Stimulated activated naive CD8-positive, alpha-beta T cell treated with anti-CD3 and anti-CD28 coated beads, Interleukin-15, amount 100 ng/mL, for 72 hours (primary cell): ENCODE measurements around the gene ADD2.
"Not testable (repeated sequence)": the region's sequence is repeated elsewhere in the genome, so short reads cannot be mapped to it uniquely, and the experiment has no call there.

ENCODE experiments used
- ATAC-seq: fragments of 150-1000 bp; cut with Tn5 transposase; 2 replicates; pipeline ENCODE4 v1.10.0; 2021; ENCODE audit warnings: mild to moderate bottlenecking, moderate library complexity
- DNase-seq, 2 donors: peaks; one replicate each; pipeline ENCODE4 v3.0.0; 2021 to 2022
- H3K27ac Mint-ChIP-seq, 2 donors: one replicate each; pipeline ENCODE4 v1.8.0; 2022; ENCODE audit warnings: mild to moderate bottlenecking in 2 of 2, mixed read lengths in 2 of 2, moderate library complexity in 2 of 2
- H3K27me3 Mint-ChIP-seq: one replicate; pipeline ENCODE4 v1.8.0; 2022; ENCODE audit warnings: mixed read lengths
- H3K4me1 Mint-ChIP-seq: one replicate; pipeline ENCODE4 v1.8.0; 2022; ENCODE audit warnings: mild to moderate bottlenecking, mixed read lengths
- H3K4me3 Mint-ChIP-seq, 2 donors: one replicate each; pipeline ENCODE4 v1.8.0; 2022; ENCODE audit warnings: mild to moderate bottlenecking in 2 of 2, mixed read lengths in 2 of 2, moderate library complexity in 1 of 2
- H3K9me3 Mint-ChIP-seq, 2 donors: one replicate each; pipeline ENCODE4 v1.8.0; 2022; ENCODE audit warnings: mixed read lengths in 2 of 2

The ADD2 gene

GRCh38 chr2:70645733-70646419 is 122.1 kb downstream of the ADD2 start:
- Mint-ChIP-seq H3K27ac (no peak overlapping the region), H3K4me1 (no peaks in the 10 kb centered on the region), H3K27me3 (peaks cover 4% of the 10 kb centered on the region), H3K9me3 (no peaks in the 10 kb centered on the region), H3K4me3 (no peak overlapping the region)
- peak; percentile 29 for ATAC-seq
- no peak for DNase-seq

GRCh38 chr2:70643715-70644114 is 124.3 kb downstream of the ADD2 start:
- no peak overlapping the region for H3K27ac Mint-ChIP-seq
- peaks cover 15% of the 10 kb centered on the region for H3K4me1 Mint-ChIP-seq
- H3K4me3 Mint-ChIP-seq: no peak overlapping the region
- H3K9me3 Mint-ChIP-seq: no peaks in the 10 kb centered on the region
- ATAC-seq: no peak
- no peaks in the 10 kb centered on the region for H3K27me3 Mint-ChIP-seq
- DNase-seq: no peak

GRCh38 chr2:70641263-70641784 is 126.7 kb downstream of the ADD2 start:
- no peak overlapping the region for H3K27ac Mint-ChIP-seq
- no peaks in the 10 kb centered on the region for H3K27me3 Mint-ChIP-seq
- DNase-seq: no peak
- H3K4me1 Mint-ChIP-seq: peaks cover 23% of the 10 kb centered on the region
- ATAC-seq: no peak
- no peak overlapping the region for H3K4me3 Mint-ChIP-seq
- H3K9me3 Mint-ChIP-seq: no peaks in the 10 kb centered on the region

GRCh38 chr2:70639841-70640436 is 128.1 kb downstream of the ADD2 start:
- Mint-ChIP-seq H3K4me3 (no peak overlapping the region), H3K27ac (peak overlapping the region in 1 of 2 donors; percentile 72), H3K9me3 (no peaks in the 10 kb centered on the region), H3K4me1 (peaks cover 23% of the 10 kb centered on the region), H3K27me3 (no peaks in the 10 kb centered on the region)
- ATAC-seq: no peak
- no peak for DNase-seq

- H3K27ac Mint-ChIP-seq: no peak overlapping the region
- DNase-seq: no peak
- ATAC-seq: no peak
- H3K9me3 Mint-ChIP-seq: peaks cover 0 to 3% of the 10 kb centered on the region in 2 donors
- H3K4me3 Mint-ChIP-seq: no peak overlapping the region
- H3K4me1 Mint-ChIP-seq: peaks cover 23% of the 10 kb centered on the region
- H3K27me3 Mint-ChIP-seq: no peaks in the 10 kb centered on the region
These were observed 129.4 kb downstream of the ADD2 start for GRCh38 chr2:70638561-70638960.

GRCh38 chr2:70633508-70633907 is 134.5 kb downstream of the ADD2 start:
- peaks cover 5% of the 10 kb centered on the region for H3K4me1 Mint-ChIP-seq
- H3K27me3 Mint-ChIP-seq: no peaks in the 10 kb centered on the region
- H3K9me3 Mint-ChIP-seq: peaks cover 0 to 9% of the 10 kb centered on the region in 2 donors
- no peak overlapping the region for H3K27ac Mint-ChIP-seq
- no peak overlapping the region for H3K4me3 Mint-ChIP-seq
- DNase-seq (no peak), ATAC-seq (no peak)

- no peak overlapping the region for H3K4me3 Mint-ChIP-seq
- no peak for DNase-seq
- H3K27me3 Mint-ChIP-seq: no peaks in the 10 kb centered on the region
- peaks cover 0 to 9% of the 10 kb centered on the region in 2 donors for H3K9me3 Mint-ChIP-seq
- no peak for ATAC-seq
- no peaks in the 10 kb centered on the region for H3K4me1 Mint-ChIP-seq
- H3K27ac Mint-ChIP-seq: no peak overlapping the region
These were observed 135.0 kb downstream of the ADD2 start for GRCh38 chr2:70632966-70633365.

GRCh38 chr2:70632388-70632787 is 135.6 kb downstream of the ADD2 start:
- no peaks in the 10 kb centered on the region for H3K4me1 Mint-ChIP-seq
- ATAC-seq (no peak), DNase-seq (no peak)
- H3K27me3 Mint-ChIP-seq: no peaks in the 10 kb centered on the region
- H3K27ac Mint-ChIP-seq: no peak overlapping the region
- H3K4me3 Mint-ChIP-seq: no peak overlapping the region
- H3K9me3 Mint-ChIP-seq: peaks cover 0 to 9% of the 10 kb centered on the region in 2 donors

- no peaks in the 10 kb centered on the region for H3K4me1 Mint-ChIP-seq
- DNase-seq: no peak
- no peak overlapping the region for H3K27ac Mint-ChIP-seq
- peaks cover 0 to 9% of the 10 kb centered on the region in 2 donors for H3K9me3 Mint-ChIP-seq
- H3K4me3 Mint-ChIP-seq: no peak overlapping the region
- H3K27me3 Mint-ChIP-seq: peaks cover 12% of the 10 kb centered on the region
- ATAC-seq: no peak
These were observed 137.2 kb downstream of the ADD2 start for GRCh38 chr2:70630761-70631160.

- H3K9me3 Mint-ChIP-seq: no peaks in the 10 kb centered on the region
- DNase-seq (no peak), ATAC-seq (no peak)
- H3K4me3 Mint-ChIP-seq: no peak overlapping the region
- peak overlapping the region in 1 of 2 donors; percentile 59 for H3K27ac Mint-ChIP-seq
- no peaks in the 10 kb centered on the region for H3K4me1 Mint-ChIP-seq
- peaks cover 18% of the 10 kb centered on the region for H3K27me3 Mint-ChIP-seq
These were observed 140.6 kb downstream of the ADD2 start for GRCh38 chr2:70627211-70627898.

GRCh38 chr2:70626254-70626990 is 141.6 kb downstream of the ADD2 start:
- no peak for ATAC-seq
- no peak overlapping the region for H3K4me3 Mint-ChIP-seq

GRCh38 chr2:70621536-70621935 is 146.5 kb downstream of the ADD2 start:
- not testable (repeated sequence) for H3K9me3 Mint-ChIP-seq, DNase-seq, H3K4me1 Mint-ChIP-seq, ATAC-seq, H3K4me3 Mint-ChIP-seq
- Mint-ChIP-seq H3K27ac (peak overlapping the region in 1 of 2 donors; percentile 15), H3K27me3 (peaks cover 31% of the 10 kb centered on the region)

More at GRCh38 chr2:70626254-70626990, 141.6 kb downstream of the ADD2 start:
- no peaks in the 10 kb centered on the region for H3K4me1 Mint-ChIP-seq
- peaks cover 28% of the 10 kb centered on the region for H3K27me3 Mint-ChIP-seq
- no peak for DNase-seq
- H3K27ac Mint-ChIP-seq: peak overlapping the region in 1 of 2 donors; percentile 59
- no peaks in the 10 kb centered on the region for H3K9me3 Mint-ChIP-seq

- no peak overlapping the region for H3K4me3 Mint-ChIP-seq
- H3K9me3 Mint-ChIP-seq: no peaks in the 10 kb centered on the region
- H3K27me3 Mint-ChIP-seq: peaks cover 26% of the 10 kb centered on the region
- DNase-seq (no peak), ATAC-seq (no peak)
- no peak overlapping the region for H3K27ac Mint-ChIP-seq
- H3K4me1 Mint-ChIP-seq: no peaks in the 10 kb centered on the region
These were observed 148.0 kb downstream of the ADD2 start for GRCh38 chr2:70620020-70620419.

GRCh38 chr2:70619167-70619566 is 148.8 kb downstream of the ADD2 start:
- Mint-ChIP-seq H3K27me3 (peaks cover 26% of the 10 kb centered on the region), H3K9me3 (no peaks in the 10 kb centered on the region), H3K4me3 (no peak overlapping the region), H3K4me1 (no peaks in the 10 kb centered on the region), H3K27ac (no peak overlapping the region)
- DNase-seq (no peak), ATAC-seq (no peak)

- DNase-seq: no peak
- Mint-ChIP-seq H3K27ac (no peak overlapping the region), H3K9me3 (no peaks in the 10 kb centered on the region), H3K4me1 (no peaks in the 10 kb centered on the region), H3K4me3 (no peak overlapping the region), H3K27me3 (peaks cover 8% of the 10 kb centered on the region)
- no peak for ATAC-seq
These were observed 151.8 kb downstream of the ADD2 start for GRCh38 chr2:70616168-70616694.
